Lung (tissue), 12 donors: Measurements from ENCODE around the gene PAPPA. TPM values are rescaled to one million over a fixed set of nuclear protein-coding genes. Genes with fewer than 3 reads are reported as not detected.

Source experiments
- ATAC-seq: fragments of 200-7000 bp; cut with Tn5 transposase; one replicate; pipeline ENCODE4 v1.9.1; 2020; ENCODE audit warnings: moderate number of reproducible peaks; ENCODE audit not compliant: insufficient read depth, low FRiP score
- DNase-seq, 3 donors: peaks; one replicate each; pipeline ENCODE4 v3.0.0-alpha.2; 2013 to 2017
- H3K27ac ChIP-seq, 2 donors: one replicate each; pipeline ENCODE4 v1.5.1; 2013; ENCODE audit warnings: mild to moderate bottlenecking in 2 of 2, moderate library complexity in 2 of 2, control low read depth in 1 of 2, inconsistent platforms in 1 of 2, low read depth in 1 of 2, low read length in 1 of 2
- H3K27me3 ChIP-seq, 3 donors: one replicate each; pipeline ENCODE4 v1.5.1; 2013; ENCODE audit warnings: low read length in 2 of 3; ENCODE audit not compliant: control insufficient read depth in 3 of 3, insufficient read depth in 3 of 3
- H3K36me3 ChIP-seq, 4 donors: one replicate each; pipeline ENCODE4 v1.5.1; 2013; ENCODE audit warnings: low read length in 4 of 4, mild to moderate bottlenecking in 1 of 4, moderate library complexity in 1 of 4; ENCODE audit not compliant: control insufficient read depth in 4 of 4, insufficient read depth in 4 of 4
- H3K4me1 ChIP-seq, 5 donors: one replicate each; pipeline ENCODE4 v1.5.1; 2013; ENCODE audit warnings: low read length in 5 of 5, mild to moderate bottlenecking in 2 of 5, moderate library complexity in 1 of 5; ENCODE audit not compliant: control insufficient read depth in 5 of 5, insufficient read depth in 5 of 5
- H3K4me3 ChIP-seq: one replicate; pipeline ENCODE4 v1.5.1; 2013; ENCODE audit warnings: mild to moderate bottlenecking, control low read depth, moderate library complexity
- H3K9ac ChIP-seq, 2 donors: one replicate each; pipeline ENCODE4 v1.5.1; 2013; ENCODE audit warnings: low read length in 2 of 2, control low read depth in 1 of 2; ENCODE audit not compliant: insufficient read depth in 1 of 2
- H3K9me3 ChIP-seq, 4 donors: one replicate each; pipeline ENCODE4 v1.5.1; 2013; ENCODE audit warnings: low read length in 3 of 4, mild to moderate bottlenecking in 1 of 4, moderate library complexity in 1 of 4; ENCODE audit not compliant: control insufficient read depth in 4 of 4, insufficient read depth in 3 of 4
- WGBS, 2 donors: extraction: QIAGEN DNeasy Blood & Tissue Kit; methylation state at CpG; one replicate each; pipeline ENCODE4 v1.1.7; 2013; 5-methylcytosine and 5-hydroxymethylcytosine counted together
- polyA plus RNA-seq, 2 donors: library from polyadenylated mRNA; stranded (reverse); fragments of 200-250 nt; gene quantifications; one replicate each; pipeline ENCODE4 v1.2.1, GENCODE V29; 2013
- total RNA-seq, 2 donors: library from RNA; depleted of rRNA in 1 of 2; stranded (reverse); fragments of >200 nt in 1 of 2; gene quantifications; one replicate each; pipeline ENCODE4 v1.2.1, GENCODE V29; 2014 to 2021
- TF ChIP-seq, protein P1 (sequence below): IDR thresholded peaks from 2 replicates; pipeline ENCODE4 v1.5.1; 2012; ENCODE audit warnings: mild to moderate bottlenecking; ENCODE audit errors: control extremely low read depth, extremely low read depth
- donor health status: control.
- donor health status: control.
- donor health status: Bipolar disorder and iron deficiency.
- donor health status: healthy.
- donor health status: DM: yes; HTN: yes; CAD: no.

Gene PAPPA
- total and polyA plus RNA-seq, 4 donors: 0.45 to 6.7 (median 3.6) TPM

DNA sequence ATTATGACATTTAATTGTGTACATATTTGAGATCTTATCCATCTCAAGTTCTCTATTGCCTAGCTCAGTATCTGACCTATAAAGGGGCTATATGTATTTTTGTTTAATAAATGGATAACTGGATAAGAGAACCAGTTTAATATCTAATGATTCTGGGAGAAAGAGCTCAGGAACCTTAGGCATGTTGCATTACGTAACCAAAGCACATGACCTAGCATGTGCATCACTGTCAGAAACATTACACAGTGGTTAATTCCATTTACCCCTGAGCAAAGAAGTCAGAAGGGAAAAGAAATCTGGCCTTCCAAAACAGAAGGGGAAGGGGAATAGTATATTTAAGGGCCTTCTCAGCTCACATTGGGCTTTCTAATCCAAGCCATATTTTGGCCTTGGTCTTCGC, 12.3 kb downstream of the PAPPA start:
- Histone ChIP-seq H3K27me3 (peaks cover 0 to 2% (median 0%) of the 10 kb centered on the region in 3 donors), H3K27ac (no peak overlapping the region), H3K4me1 (peaks cover 0 to 5% (median 0%) of the 10 kb centered on the region in 5 donors), H3K9ac (no peak overlapping the region), H3K9me3 (peaks cover 0 to 1% (median 0%) of the 10 kb centered on the region in 4 donors), H3K36me3 (no peaks in the 10 kb centered on the region), H3K4me3 (no peak overlapping the region)
- DNase-seq: no peak
- TF ChIP-seq, protein P1, sequence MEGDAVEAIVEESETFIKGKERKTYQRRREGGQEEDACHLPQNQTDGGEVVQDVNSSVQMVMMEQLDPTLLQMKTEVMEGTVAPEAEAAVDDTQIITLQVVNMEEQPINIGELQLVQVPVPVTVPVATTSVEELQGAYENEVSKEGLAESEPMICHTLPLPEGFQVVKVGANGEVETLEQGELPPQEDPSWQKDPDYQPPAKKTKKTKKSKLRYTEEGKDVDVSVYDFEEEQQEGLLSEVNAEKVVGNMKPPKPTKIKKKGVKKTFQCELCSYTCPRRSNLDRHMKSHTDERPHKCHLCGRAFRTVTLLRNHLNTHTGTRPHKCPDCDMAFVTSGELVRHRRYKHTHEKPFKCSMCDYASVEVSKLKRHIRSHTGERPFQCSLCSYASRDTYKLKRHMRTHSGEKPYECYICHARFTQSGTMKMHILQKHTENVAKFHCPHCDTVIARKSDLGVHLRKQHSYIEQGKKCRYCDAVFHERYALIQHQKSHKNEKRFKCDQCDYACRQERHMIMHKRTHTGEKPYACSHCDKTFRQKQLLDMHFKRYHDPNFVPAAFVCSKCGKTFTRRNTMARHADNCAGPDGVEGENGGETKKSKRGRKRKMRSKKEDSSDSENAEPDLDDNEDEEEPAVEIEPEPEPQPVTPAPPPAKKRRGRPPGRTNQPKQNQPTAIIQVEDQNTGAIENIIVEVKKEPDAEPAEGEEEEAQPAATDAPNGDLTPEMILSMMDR: no peak
- ATAC-seq: no peak
- 80 to 82% methylated on average over 2 of the region's 2 CpGs for WGBS, 2 donors

DNA sequence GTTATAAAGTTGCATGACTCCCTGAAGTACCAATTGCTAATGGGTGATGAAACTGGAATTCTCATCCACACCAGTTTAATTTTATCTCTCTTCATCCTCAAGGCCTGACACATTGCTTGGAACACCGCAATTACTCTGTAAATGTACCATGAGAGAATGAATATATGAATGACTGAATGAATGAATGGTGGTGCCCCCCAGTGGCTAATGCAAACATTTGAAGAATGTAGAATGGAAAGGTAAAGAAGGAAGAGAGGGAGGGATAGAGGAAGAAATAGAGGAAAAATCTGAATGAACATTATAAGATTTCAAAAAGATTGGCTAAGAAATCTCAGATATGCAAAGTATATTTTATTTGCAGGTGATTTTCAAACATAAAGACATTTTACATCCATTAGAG, 13.1 kb downstream of the PAPPA start:
- DNase-seq (no peak), ATAC-seq (no peak)
- Histone ChIP-seq H3K9me3 (peaks cover 0 to 4% (median 0%) of the 10 kb centered on the region in 4 donors), H3K36me3 (no peaks in the 10 kb centered on the region), H3K27ac (no peak overlapping the region), H3K9ac (no peak overlapping the region), H3K4me3 (no peak overlapping the region), H3K4me1 (peaks cover 0 to 5% (median 0%) of the 10 kb centered on the region in 5 donors), H3K27me3 (no peaks in the 10 kb centered on the region)
- TF ChIP-seq, protein P1: no peak
- WGBS, 2 donors: 91 to 96% methylated on average over 1 of the region's 1 CpG

DNA sequence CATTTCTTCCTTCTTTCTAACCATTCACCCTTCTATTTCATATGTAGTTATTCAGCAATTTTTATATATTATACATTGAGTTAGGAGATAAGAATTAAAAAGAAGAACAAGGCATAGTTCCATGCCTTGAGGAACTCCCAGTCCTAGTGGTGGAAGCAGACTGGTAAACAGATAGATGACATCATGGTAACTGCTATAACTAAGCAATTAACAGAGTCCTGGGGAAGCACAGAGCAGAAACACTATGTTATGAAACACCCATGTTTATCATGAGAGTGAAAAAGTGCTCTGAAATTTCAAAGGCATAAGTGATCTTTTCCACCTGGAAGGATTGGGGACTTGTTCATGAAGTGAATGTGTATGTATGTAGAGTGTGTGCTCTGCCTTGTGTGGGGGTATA, 14.6 kb downstream of the PAPPA start:
- Histone ChIP-seq H3K9me3 (peaks cover 0 to 4% (median 0%) of the 10 kb centered on the region in 4 donors), H3K27me3 (no peaks in the 10 kb centered on the region), H3K4me1 (peaks cover 0 to 3% (median 0%) of the 10 kb centered on the region in 5 donors), H3K4me3 (no peak overlapping the region), H3K36me3 (no peaks in the 10 kb centered on the region), H3K9ac (no peak overlapping the region), H3K27ac (no peak overlapping the region)
- TF ChIP-seq, protein P1: no peak
- ATAC-seq (no peak), DNase-seq (no peak)

DNA sequence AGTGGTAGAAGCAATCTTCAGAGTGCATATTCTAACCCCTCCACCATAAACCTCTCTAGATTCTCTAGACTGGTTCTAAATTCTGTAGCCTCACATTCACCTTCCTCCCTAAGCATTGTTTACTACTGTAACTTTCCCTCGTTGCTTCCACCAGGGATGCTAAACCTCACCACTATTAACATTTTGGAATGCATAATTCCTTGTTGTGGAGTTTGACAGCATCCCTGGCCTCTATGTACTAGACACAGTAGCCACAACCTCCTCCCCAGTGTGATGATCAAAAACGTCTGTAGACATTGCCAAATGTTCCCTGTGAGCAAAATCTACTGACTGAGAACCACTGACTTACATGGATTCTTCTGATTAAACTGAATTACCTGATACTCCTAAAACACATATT, 18.6 kb downstream of the PAPPA start:
- no peak overlapping the region for H3K27ac ChIP-seq
- no peaks in the 10 kb centered on the region for H3K36me3 ChIP-seq
- H3K4me3 ChIP-seq: no peak overlapping the region
- H3K9ac ChIP-seq: no peak overlapping the region
- 53 to 64% methylated on average over 2 of the region's 2 CpGs for WGBS, 2 donors
- ATAC-seq (no peak), DNase-seq (no peak)
- H3K9me3 ChIP-seq: peaks cover 0 to 3% (median 0%) of the 10 kb centered on the region in 4 donors
- H3K4me1 ChIP-seq: no peaks in the 10 kb centered on the region
- peaks cover 0 to 2% (median 0%) of the 10 kb centered on the region in 3 donors for H3K27me3 ChIP-seq
- TF ChIP-seq, protein P1: no peak
